Smooth muscle cell (in vitro differentiated cells): Measurements from ENCODE around the gene PARD6B. TPM values are rescaled to one million over a fixed set of nuclear protein-coding genes. Genes with fewer than 3 reads are reported as not detected.

ENCODE experiments used
- DNase-seq: peaks from one replicate; lab custom pipeline; 2025; ENCODE audit not compliant: unreplicated experiment; lab: John Stamatoyannopoulos, UW
- H2AFZ ChIP-seq: fragments of 200-600 bp; sonication (generic); 2 replicates; pipeline ENCODE4 v1.6.0; 2016; ENCODE audit warnings: antibody characterized with exemption, low read depth, mild to moderate bottlenecking
- H3F3A ChIP-seq: fragments of 200-600 bp; sonication (generic); 2 replicates; pipeline ENCODE4 v1.6.0; 2017; ENCODE audit warnings: antibody characterized with exemption, low read depth
- H3K27ac ChIP-seq: fragments of 200-600 bp; sonication (generic); 2 replicates; pipeline ENCODE4 v1.5.1; 2016; ENCODE audit warnings: low read depth, mild to moderate bottlenecking
- H3K27me3 ChIP-seq: fragments of 200-600 bp; sonication (generic); 2 replicates; pipeline ENCODE4 v1.6.1; 2016; ENCODE audit warnings: low read depth, mild to moderate bottlenecking
- H3K36me3 ChIP-seq: fragments of 200-600 bp; sonication (generic); 2 replicates; pipeline ENCODE4 v1.5.1; 2016; ENCODE audit warnings: low read depth
- H3K4me1 ChIP-seq: fragments of 200-600 bp; sonication (generic); 2 replicates; pipeline ENCODE4 v1.5.1; 2016; ENCODE audit warnings: low read depth
- H3K4me2 ChIP-seq: fragments of 200-600 bp; sonication (generic); 2 replicates; pipeline ENCODE4 v1.6.0; 2016; ENCODE audit warnings: mild to moderate bottlenecking
- H3K4me3 ChIP-seq: fragments of 200-600 bp; sonication (generic); 2 replicates; pipeline ENCODE4 v1.5.1; 2016; ENCODE audit warnings: mild to moderate bottlenecking
- H3K79me2 ChIP-seq: fragments of 200-600 bp; sonication (generic); 2 replicates; pipeline ENCODE4 v1.6.0; 2016; ENCODE audit warnings: low read depth, mild to moderate bottlenecking
- H3K9ac ChIP-seq: fragments of 200-600 bp; sonication (generic); 2 replicates; pipeline ENCODE4 v1.6.0; 2016; ENCODE audit warnings: low read depth
- H3K9me3 ChIP-seq: fragments of 200-600 bp; sonication (generic); replicated peaks from 2 replicates; pipeline ENCODE4 v1.5.1; 2016; ENCODE audit warnings: low read depth
- H4K20me1 ChIP-seq: fragments of 200-600 bp; sonication (generic); 2 replicates; pipeline ENCODE4 v1.6.0; 2016; ENCODE audit warnings: low read depth
- WGBS: methylation state at CpG from one replicate; pipeline ENCODE4 v1.1.7; 2016; ENCODE audit warnings: low lambda C conversion rate; 5-methylcytosine and 5-hydroxymethylcytosine counted together
- polyA plus RNA-seq: library from polyadenylated mRNA; unstranded; fragments of >200 nt; fragmentation: Nextera tagmentation; extraction: Ambion mirVana; gene quantifications from 2 replicates; pipeline ENCODE4 v1.2.1, GENCODE V29; 2016
- total RNA-seq: library from RNA; depleted of rRNA; stranded (reverse); fragments of >200 nt; gene quantifications from 2 replicates; pipeline ENCODE4 v1.2.3, GENCODE V29; 2014
- TF ChIP-seq, protein P1 (sequence below): fragments of 200-600 bp; sonication (generic); IDR thresholded peaks from 2 replicates; pipeline ENCODE4 v1.5.1; 2017; ENCODE audit warnings: borderline replicate concordance, mild to moderate bottlenecking, antibody characterized with exemption; ENCODE audit not compliant: insufficient read depth, poor library complexity, severe bottlenecking

The PARD6B gene
- total and polyA plus RNA-seq, 2 experiments from 2014 or later: 0.26 to 6.5 TPM

GRCh38 chr20:50726955-50727791 lies 4.2 kb upstream of the PARD6B start:
- Histone ChIP-seq H3K4me1 (peaks cover 27% of the 10 kb centered on the region), H3K4me2 (no peak overlapping the region), H2AFZ (no peak overlapping the region), H3K9ac (no peak overlapping the region), H4K20me1 (peaks cover 2% of the 10 kb centered on the region), H3K79me2 (no peaks in the 10 kb centered on the region), H3K27ac (no peak overlapping the region), H3K36me3 (no peaks in the 10 kb centered on the region), H3K4me3 (no peak overlapping the region), H3K9me3 (no peaks in the 10 kb centered on the region), H3F3A (peaks cover 23% of the 10 kb centered on the region), H3K27me3 (peaks cover 8% of the 10 kb centered on the region)
- TF ChIP-seq, protein P1, sequence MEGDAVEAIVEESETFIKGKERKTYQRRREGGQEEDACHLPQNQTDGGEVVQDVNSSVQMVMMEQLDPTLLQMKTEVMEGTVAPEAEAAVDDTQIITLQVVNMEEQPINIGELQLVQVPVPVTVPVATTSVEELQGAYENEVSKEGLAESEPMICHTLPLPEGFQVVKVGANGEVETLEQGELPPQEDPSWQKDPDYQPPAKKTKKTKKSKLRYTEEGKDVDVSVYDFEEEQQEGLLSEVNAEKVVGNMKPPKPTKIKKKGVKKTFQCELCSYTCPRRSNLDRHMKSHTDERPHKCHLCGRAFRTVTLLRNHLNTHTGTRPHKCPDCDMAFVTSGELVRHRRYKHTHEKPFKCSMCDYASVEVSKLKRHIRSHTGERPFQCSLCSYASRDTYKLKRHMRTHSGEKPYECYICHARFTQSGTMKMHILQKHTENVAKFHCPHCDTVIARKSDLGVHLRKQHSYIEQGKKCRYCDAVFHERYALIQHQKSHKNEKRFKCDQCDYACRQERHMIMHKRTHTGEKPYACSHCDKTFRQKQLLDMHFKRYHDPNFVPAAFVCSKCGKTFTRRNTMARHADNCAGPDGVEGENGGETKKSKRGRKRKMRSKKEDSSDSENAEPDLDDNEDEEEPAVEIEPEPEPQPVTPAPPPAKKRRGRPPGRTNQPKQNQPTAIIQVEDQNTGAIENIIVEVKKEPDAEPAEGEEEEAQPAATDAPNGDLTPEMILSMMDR: no peak
- 69% methylated on average over 4 of the region's 4 CpGs for WGBS
- DNase-seq: no peak

DNA sequence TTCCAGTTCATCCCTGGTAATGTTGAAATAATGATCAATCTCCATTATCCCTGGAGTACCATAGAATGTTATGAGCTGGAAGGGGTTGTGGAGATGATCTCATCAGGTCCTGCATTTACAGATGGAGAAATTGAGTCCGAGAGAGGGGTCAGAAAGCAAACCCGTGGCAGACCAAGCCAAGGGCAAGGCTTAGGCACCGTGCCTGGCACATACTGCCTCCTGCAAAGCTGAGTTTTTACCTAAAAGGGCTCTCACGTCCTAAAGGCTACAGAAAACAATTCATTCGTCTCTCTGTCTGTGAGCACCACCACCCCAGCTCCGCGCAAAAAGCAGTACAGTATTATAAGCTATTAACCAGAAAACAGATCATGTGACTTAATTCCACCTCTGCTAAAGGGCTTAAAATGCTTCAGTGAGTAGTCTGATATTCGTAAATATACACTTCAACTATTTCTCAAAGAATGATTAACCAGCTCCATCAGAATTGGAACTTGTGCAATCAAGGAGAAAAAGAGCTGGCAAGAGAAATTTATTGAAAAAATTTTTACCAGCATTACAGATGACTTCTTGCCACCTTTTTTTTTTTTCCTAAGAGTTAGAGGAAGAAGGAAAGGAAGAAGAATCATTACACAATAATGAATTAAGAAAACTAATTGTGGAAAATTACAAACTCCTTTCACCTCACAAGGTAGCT lies 3.4 kb upstream of the PARD6B start:
- no peak for DNase-seq
- whole genome bisulfite sequencing: 74% methylated on average over 8 of the region's 8 CpGs
- peaks cover 23% of the 10 kb centered on the region for H3F3A ChIP-seq
- H3K4me2 ChIP-seq: no peak overlapping the region
- no peak overlapping the region for H3K4me3 ChIP-seq
- H3K9me3 ChIP-seq: no peaks in the 10 kb centered on the region
- no peak overlapping the region for H3K9ac ChIP-seq
- peaks cover 2% of the 10 kb centered on the region for H4K20me1 ChIP-seq
- peak overlapping the region; percentile 85 for H3K27ac ChIP-seq
- peaks cover 29% of the 10 kb centered on the region for H3K4me1 ChIP-seq
- no peaks in the 10 kb centered on the region for H3K36me3 ChIP-seq
- TF ChIP-seq, protein P1: no peak
- peaks cover 13% of the 10 kb centered on the region for H3K27me3 ChIP-seq
- no peak overlapping the region for H2AFZ ChIP-seq
- H3K79me2 ChIP-seq: no peaks in the 10 kb centered on the region

- Histone ChIP-seq H3K9me3 (no peaks in the 10 kb centered on the region), H3K79me2 (no peaks in the 10 kb centered on the region), H3K4me1 (peaks cover 34% of the 10 kb centered on the region), H3K4me3 (no peak overlapping the region), H3K27ac (peak overlapping the region; percentile 85), H3K4me2 (no peak overlapping the region), H3F3A (peaks cover 23% of the 10 kb centered on the region), H2AFZ (no peak overlapping the region), H4K20me1 (peaks cover 2% of the 10 kb centered on the region), H3K27me3 (peaks cover 13% of the 10 kb centered on the region), H3K9ac (peak overlapping the region; percentile 75), H3K36me3 (no peaks in the 10 kb centered on the region)
- 86% methylated on average over 4 of the region's 4 CpGs for WGBS
- DNase-seq: no peak
- TF ChIP-seq, protein P1: no peak
Measured at GRCh38 chr20:50728486-50728980, 2.8 kb upstream of the PARD6B start.
